SK-N-SH (cell line): ENCODE results near the gene RAPGEFL1. TPM values are rescaled to one million over a fixed set of nuclear protein-coding genes. Genes with fewer than 3 reads are reported as not detected.

ENCODE experiments used
- CTCF ChIA-PET: fragments of 300-600, 350-600 bp; formaldehyde crosslinking; extraction: SDS; loops from one replicate; lab custom pipeline; 2021; lab: Yijun Ruan, JAX
- POLR2A ChIA-PET: fragments of 350-600 bp; sonication (Branson Sonifier 250); formaldehyde crosslinking; extraction: SDS; loops from one replicate; lab custom pipeline; 2020; ENCODE audit warnings: antibody characterized with exemption, inconsistent platforms; lab: Yijun Ruan, JAX
- DNase-seq: peaks from one replicate; pipeline ENCODE4 v3.0.0; 2012
- H2AFZ ChIP-seq: fragments of 200-600 bp; sonication (generic); 2 replicates; pipeline ENCODE4 v1.8.1; 2016; ENCODE audit warnings: antibody characterized with exemption, mild to moderate bottlenecking, low read depth
- H3F3A ChIP-seq: fragments of 200-600 bp; sonication (generic); replicated peaks from 2 replicates; pipeline ENCODE3; 2016; ENCODE audit warnings: antibody characterized with exemption, mild to moderate bottlenecking; ENCODE audit not compliant: insufficient read depth
- H3K27ac ChIP-seq, 2 experiments: fragments of 200-500 bp in 1 of 2; fragments of 200-600 bp in 1 of 2; sonication (Bioruptor generic) in 1 of 2; sonication (generic), shearing (Covaris generic) in 1 of 2; 2 replicates each; pipeline versions ENCODE4 v1.5.1 to v1.6.1; 2014 to 2016; ENCODE audit warnings: low read depth in 2 of 2, inconsistent platforms in 1 of 2, low read length in 1 of 2, mild to moderate bottlenecking in 1 of 2, mixed read lengths in 1 of 2
- H3K27me3 ChIP-seq: fragments of 200-600 bp; sonication (generic), shearing (Covaris generic); 2 replicates; pipeline ENCODE4 v1.6.1; 2016; ENCODE audit warnings: mixed run types; ENCODE audit not compliant: insufficient read depth
- H3K36me3 ChIP-seq, 2 experiments: fragments of 200-500 bp in 1 of 2; fragments of 200-600 bp in 1 of 2; sonication (Bioruptor generic) in 1 of 2; sonication (generic) in 1 of 2; replicated peaks in 1 of 2; 2 replicates each; pipeline versions ENCODE3 to v1.5.1; 2014 to 2016; ENCODE audit warnings: low read length in 1 of 2, mild to moderate bottlenecking in 1 of 2; ENCODE audit not compliant: insufficient read depth in 2 of 2, control insufficient read depth in 1 of 2
- H3K4me1 ChIP-seq, 2 experiments: fragments of 200-500 bp in 1 of 2; fragments of 200-600 bp in 1 of 2; sonication (Bioruptor generic) in 1 of 2; sonication (generic), shearing (Covaris generic) in 1 of 2; 2 replicates each; pipeline versions ENCODE4 v1.5.1 to v1.6.1; 2014 to 2016; ENCODE audit warnings: low read depth in 1 of 2, low read length in 1 of 2, mixed run types in 1 of 2; ENCODE audit not compliant: insufficient read depth in 2 of 2, control insufficient read depth in 1 of 2
- H3K4me2 ChIP-seq: fragments of 200-600 bp; sonication (generic), shearing (Covaris generic); 2 replicates; pipeline ENCODE4 v1.6.1; 2017; ENCODE audit warnings: mixed run types
- H3K4me3 ChIP-seq, 2 experiments: fragments of 200-500 bp in 1 of 2; fragments of 200-600 bp in 1 of 2; sonication (Bioruptor generic) in 1 of 2; sonication (generic), shearing (Covaris generic) in 1 of 2; 2 replicates each; pipeline versions ENCODE4 v1.5.1 to v1.8.1; 2014 to 2016; ENCODE audit warnings: low read depth in 2 of 2, inconsistent platforms in 1 of 2, low read length in 1 of 2, mild to moderate bottlenecking in 1 of 2, mixed read lengths in 1 of 2, moderate library complexity in 1 of 2
- H3K79me2 ChIP-seq: fragments of 200-600 bp; sonication (generic); 2 replicates; pipeline ENCODE4 v1.8.1; 2017; ENCODE audit warnings: mild to moderate bottlenecking; ENCODE audit not compliant: insufficient read depth
- H3K9ac ChIP-seq: fragments of 200-600 bp; sonication (generic); 2 replicates; pipeline ENCODE4 v1.6.1; 2017; ENCODE audit warnings: mixed run types
- H3K9me2 ChIP-seq: fragments of 200-600 bp; sonication (generic); 2 replicates; pipeline ENCODE4 v1.6.1; 2017; ENCODE audit warnings: mixed run types
- H3K9me3 ChIP-seq: fragments of 200-600 bp; sonication (generic); 2 replicates; pipeline ENCODE4 v1.6.1; 2017; ENCODE audit warnings: mixed run types, mild to moderate bottlenecking, moderate library complexity
- H4K20me1 ChIP-seq: fragments of 200-600 bp; sonication (generic); 2 replicates; pipeline ENCODE4 v1.6.1; 2017; ENCODE audit warnings: mild to moderate bottlenecking, mixed run types; ENCODE audit not compliant: insufficient read depth
- CTCF ChIP-seq: fragments of 200-600 bp; sonication (generic); IDR thresholded peaks from 2 replicates; pipeline ENCODE4 v1.6.1; 2017; ENCODE audit warnings: antibody characterized with exemption, mild to moderate bottlenecking, moderate library complexity
- EZH2phosphoT487 ChIP-seq: fragments of 200-600 bp; sonication (generic); IDR thresholded peaks from 2 replicates; pipeline ENCODE4 v1.6.1; 2017; ENCODE audit warnings: low read depth, mixed run types, mild to moderate bottlenecking, antibody characterized with exemption, moderate library complexity, borderline replicate concordance
- FOXJ3 ChIP-seq: sonication (generic); formaldehyde crosslinking; IDR thresholded peaks from 2 replicates; pipeline ENCODE4 v1.5.1; 2020; ENCODE audit warnings: mild to moderate bottlenecking, missing genetic modification reagents
- JUND ChIP-seq: IDR thresholded peaks from 2 replicates; pipeline ENCODE4 v1.4.0; 2012
- MXI1 ChIP-seq: IDR thresholded peaks from 2 replicates; pipeline ENCODE4 v1.6.1; 2012; ENCODE audit warnings: mild to moderate bottlenecking, low read depth, low read length, improper control_type of control experiment
- NFIC ChIP-seq: IDR thresholded peaks from 2 replicates; pipeline ENCODE4 v1.4.0; 2012; ENCODE audit warnings: borderline replicate concordance
- NRF1 ChIP-seq: IDR thresholded peaks from 2 replicates; pipeline ENCODE4 v1.6.1; 2012; ENCODE audit warnings: low read depth, mild to moderate bottlenecking, low read length
- PBX3 ChIP-seq: IDR thresholded peaks from 2 replicates; pipeline ENCODE4; 2012
- POLR2AphosphoS5 ChIP-seq: IDR thresholded peaks from 2 replicates; pipeline ENCODE4 v1.6.1; 2012; ENCODE audit warnings: low read depth, low read length
- REST ChIP-seq: IDR thresholded peaks from 2 replicates; pipeline ENCODE4 v1.6.1; 2012; ENCODE audit warnings: mild to moderate bottlenecking, low read depth, low read length, moderate library complexity
- TAF1 ChIP-seq: IDR thresholded peaks from 2 replicates; pipeline ENCODE4 v1.6.1; 2012; ENCODE audit warnings: low read depth, mild to moderate bottlenecking, low read length, moderate library complexity, borderline replicate concordance
- TEAD4 ChIP-seq: IDR thresholded peaks from 2 replicates; pipeline ENCODE4 v1.4.0; 2012; ENCODE audit warnings: mild to moderate bottlenecking, borderline replicate concordance; ENCODE audit not compliant: insufficient read depth
- USF2 ChIP-seq: fragments of 150-350 bp; IDR thresholded peaks from 2 replicates; pipeline ENCODE4 v1.6.1; 2017; ENCODE audit warnings: antibody characterized with exemption, low read length, low read depth, borderline replicate concordance
- YY1 ChIP-seq: IDR thresholded peaks from 2 replicates; pipeline ENCODE4 v1.4.0; 2012; ENCODE audit warnings: low read depth, mild to moderate bottlenecking
- WGBS: methylation state at CpG from one replicate; pipeline ENCODE4 v1.1.6; 2017; ENCODE audit warnings: low lambda C conversion rate; 5-methylcytosine and 5-hydroxymethylcytosine counted together
- polyA plus RNA-seq, 3 experiments: library from polyadenylated mRNA; depleted of rRNA; stranded (reverse); fragments of >200 nt; gene quantifications; 2 replicates each; pipeline ENCODE4 v1.2.3, GENCODE V29; 2012

The RAPGEFL1 gene
- polyA plus RNA-seq, 1 of the 3 experiments (the other 2 are of a cell fraction): 5.9 TPM

GRCh38 chr17:40148527-40148926 is 28.7 kb upstream of the RAPGEFL1 start:
- H3K4me1 ChIP-seq: no peaks in the 10 kb centered on the region

More at GRCh38 chr17:40148527-40148926, 28.7 kb upstream of the RAPGEFL1 start:
- Histone ChIP-seq H3K9ac (no peak overlapping the region), H3K36me3 (peaks cover 13 to 46% of the 10 kb centered on the region in 2 experiments), H3K4me2 (no peak overlapping the region), H2AFZ (no peak overlapping the region), H3K9me3 (no peaks in the 10 kb centered on the region), H3K27ac (no peak overlapping the region), H3K9me2 (no peaks in the 10 kb centered on the region), H4K20me1 (no peaks in the 10 kb centered on the region), H3F3A (peaks cover 3% of the 10 kb centered on the region), H3K4me3 (no peak overlapping the region), H3K79me2 (peaks cover 98% of the 10 kb centered on the region), H3K27me3 (no peaks in the 10 kb centered on the region)
- no peak for TF ChIP-seq JUND
- no peak for TF ChIP-seq EZH2phosphoT487
- TF ChIP-seq REST: no peak
- no peak for TF ChIP-seq NFIC
- TF ChIP-seq NRF1: no peak
- no peak for TF ChIP-seq PBX3
- TF ChIP-seq CTCF: no peak
- no peak for TF ChIP-seq TAF1
- no peak for TF ChIP-seq POLR2AphosphoS5
- no peak for TF ChIP-seq TEAD4
- TF ChIP-seq YY1: no peak
- TF ChIP-seq USF2: no peak
- no peak for TF ChIP-seq MXI1
- TF ChIP-seq FOXJ3 (CRISPR knock-in tag): no peak
- CTCF ChIA-PET: interaction anchor here (0.7 to 6.5 kb wide), 6 partner anchors 11 to 174 kb away, joined by 3 to 47 read pairs (median 6); no protein-coding TSS in a partner anchor
- POLR2A ChIA-PET: interaction anchor here (0.6 kb wide), 1 partner anchor 30 kb away, joined by 4 read pairs; no protein-coding TSS in a partner anchor
- 90% methylated on average over 3 of the region's 3 CpGs for WGBS
- DNase-seq: no peak
